ENCODE data around the gene CUL1. TPM values are rescaled to one million over a fixed set of nuclear protein-coding genes. Genes with fewer than 3 reads are reported as not detected.
A peak's percentile ranks its signal among the peaks of the same experiment; 100 is the strongest.

CUL1 gene
- polyA plus RNA-seq, 3 donors: 59.9 to 61.3 (median 60.9) TPM

DNA sequence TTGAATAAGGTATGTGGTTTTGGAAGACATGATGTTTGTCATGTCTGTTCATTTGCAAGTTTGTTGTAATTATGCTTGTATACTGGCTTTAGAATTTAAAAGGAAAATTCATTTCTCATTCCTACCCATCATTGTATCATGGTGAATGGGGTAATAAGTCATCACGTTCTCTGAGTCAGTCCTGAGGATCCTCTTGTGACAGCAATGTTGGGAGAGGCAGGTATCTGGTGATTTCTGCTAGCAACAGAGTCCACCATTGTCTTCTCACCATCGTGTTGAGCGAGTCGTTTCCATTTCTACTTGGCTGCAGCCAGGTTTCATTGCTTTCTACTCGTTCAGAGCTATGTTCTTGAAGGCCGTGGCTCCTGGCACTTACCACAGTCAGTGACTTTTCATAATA, 16.3 kb downstream of the CUL1 start:
- no peak for DNase-seq (ENCODE audit: low read depth in 3 of 3, low spot score in 2 of 3)

DNA sequence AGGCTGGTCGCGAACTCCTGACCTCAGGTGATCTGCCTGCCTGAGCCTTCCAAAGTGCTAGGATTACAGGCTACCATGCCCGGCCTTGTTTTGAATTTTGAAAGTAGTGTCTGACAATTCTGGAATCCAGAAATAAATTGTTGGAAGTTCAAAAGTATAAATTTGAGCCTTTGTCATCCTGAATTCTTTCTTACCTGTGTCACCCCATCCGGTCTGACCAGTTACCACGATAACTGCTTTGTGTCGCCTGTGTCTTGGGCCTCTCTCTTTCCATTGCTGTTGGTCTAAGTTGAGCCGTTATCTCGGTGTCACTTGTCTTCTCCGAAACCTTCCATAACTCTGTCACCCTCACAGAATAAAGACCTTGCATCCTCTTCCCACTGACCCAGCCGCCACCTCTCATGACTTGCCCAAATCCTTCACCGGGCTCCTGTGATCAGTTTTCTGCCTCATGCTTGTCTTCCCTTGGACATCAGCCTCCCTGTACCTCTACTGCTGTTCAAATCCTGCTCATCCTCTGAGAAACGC, 18.6 kb downstream of the CUL1 start:
- no peak for DNase-seq (ENCODE audit: low read depth in 3 of 3, low spot score in 2 of 3)

DNA sequence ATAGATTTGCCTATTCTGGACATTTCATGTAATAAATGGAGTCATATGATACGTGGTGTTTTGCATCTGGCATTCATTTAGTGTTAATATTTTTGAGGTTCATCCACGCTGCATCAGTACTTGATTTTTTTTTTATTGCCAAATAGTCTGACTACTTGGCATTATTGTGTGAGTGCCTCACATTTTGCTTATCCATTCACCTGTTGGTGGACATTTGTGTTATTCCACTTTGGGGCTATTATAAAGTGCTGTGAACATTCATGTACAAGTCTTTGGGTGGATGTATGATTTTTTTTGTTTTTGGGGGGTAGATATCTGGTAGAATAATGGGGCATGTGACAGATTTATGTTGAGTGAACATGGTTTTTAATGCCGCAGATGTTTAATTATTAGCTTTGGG, 19.7 kb downstream of the CUL1 start:
- no peak for DNase-seq (ENCODE audit: low read depth in 3 of 3, low spot score in 2 of 3)

DNA sequence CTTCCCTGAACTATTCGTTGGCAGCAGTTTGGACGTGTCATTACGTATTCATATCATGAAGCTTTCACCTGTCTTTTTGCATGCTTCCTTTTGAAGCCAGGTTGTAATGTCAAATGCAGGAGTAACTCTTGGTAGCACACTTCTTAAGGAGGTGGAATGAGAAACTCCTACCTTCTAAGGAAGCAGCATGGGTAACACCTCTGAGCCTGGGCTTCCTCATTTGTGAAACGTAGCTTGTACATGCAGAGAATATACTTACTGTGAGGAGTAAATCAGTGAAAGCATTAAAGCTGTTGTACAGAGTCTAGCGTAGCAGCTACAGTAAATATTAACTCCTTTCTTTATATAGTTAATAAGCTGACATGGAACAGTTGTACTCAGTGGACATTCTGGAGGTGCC, 21.1 kb downstream of the CUL1 start:
- DNase-seq (ENCODE audit: low read depth in 3 of 3, low spot score in 2 of 3): no peak

DNA sequence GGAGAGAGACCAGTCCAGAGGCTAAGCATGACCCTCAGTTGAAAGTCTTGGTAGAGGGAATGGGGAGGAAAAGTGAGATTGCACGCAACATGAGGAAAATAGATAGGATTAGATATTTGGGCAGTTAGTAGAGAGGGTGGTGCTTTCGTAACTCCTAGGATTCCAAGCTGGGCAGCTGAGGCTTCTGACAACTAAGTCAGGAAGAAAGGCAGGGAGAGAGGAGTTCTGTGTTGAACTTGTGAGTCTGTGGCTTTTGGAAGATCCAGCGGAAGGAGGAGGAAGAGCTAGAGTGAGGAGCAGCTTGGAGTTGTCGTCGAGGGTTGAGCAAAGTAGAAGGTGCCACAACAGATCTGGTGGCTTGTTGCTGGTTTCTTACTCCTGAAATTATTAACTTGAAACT, 21.8 kb downstream of the CUL1 start:
- DNase-seq (ENCODE audit: low read depth in 3 of 3, low spot score in 2 of 3): no peak

GRCh38 chr7:148721390-148721789, 22.7 kb downstream of the CUL1 start:
- no peak for DNase-seq (ENCODE audit: low read depth in 3 of 3, low spot score in 2 of 3)

- DNase-seq (ENCODE audit: low read depth in 3 of 3, low spot score in 2 of 3): no peak
Measured at GRCh38 chr7:148722340-148723165, 23.9 kb downstream of the CUL1 start.

DNA sequence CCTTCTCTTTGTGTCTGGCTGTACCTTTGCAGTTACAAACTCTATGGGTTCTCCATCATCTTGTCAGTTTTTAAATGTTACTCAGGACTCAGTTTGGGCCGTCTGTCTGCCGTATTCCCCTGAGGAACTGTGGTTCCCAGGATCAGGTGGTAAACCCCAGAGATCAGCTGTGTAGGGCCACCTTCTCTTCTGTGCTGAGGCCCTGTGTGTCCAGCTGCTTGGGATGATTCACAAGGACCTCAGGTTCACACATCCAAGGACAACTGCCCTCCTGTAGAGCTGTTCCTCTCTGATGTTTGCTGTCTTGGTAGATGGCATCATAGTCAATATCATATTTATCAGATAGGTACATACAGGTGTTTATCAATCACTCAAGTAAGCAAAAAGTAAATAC, 24.5 kb downstream of the CUL1 start:
- DNase-seq (ENCODE audit: low read depth in 3 of 3, low spot score in 2 of 3): no peak

- DNase-seq (ENCODE audit: low read depth in 3 of 3, low spot score in 2 of 3): no peak
Measured at GRCh38 chr7:148723846-148724245, 25.1 kb downstream of the CUL1 start.

DNA sequence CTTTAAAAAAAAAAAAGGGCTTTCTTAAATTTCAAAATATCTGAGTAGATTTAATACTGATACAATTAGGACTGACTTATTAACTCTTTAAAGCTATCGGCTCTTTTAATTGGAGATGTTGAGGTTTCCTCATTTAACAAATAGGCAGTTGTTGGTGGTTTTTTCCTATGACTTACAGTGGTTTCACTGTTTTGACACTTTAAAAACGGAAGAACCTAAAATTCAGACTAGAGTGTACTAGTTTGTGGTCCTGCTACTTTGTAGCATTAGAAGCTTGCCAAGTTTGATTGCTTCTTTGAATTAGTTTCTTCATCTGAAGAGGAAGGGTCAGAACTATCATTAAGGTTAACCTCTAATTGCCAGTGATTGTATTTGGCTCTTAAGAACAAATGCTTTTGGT, 27.7 kb downstream of the CUL1 start:
- no peak for DNase-seq (ENCODE audit: low read depth in 3 of 3, low spot score in 2 of 3)

DNA sequence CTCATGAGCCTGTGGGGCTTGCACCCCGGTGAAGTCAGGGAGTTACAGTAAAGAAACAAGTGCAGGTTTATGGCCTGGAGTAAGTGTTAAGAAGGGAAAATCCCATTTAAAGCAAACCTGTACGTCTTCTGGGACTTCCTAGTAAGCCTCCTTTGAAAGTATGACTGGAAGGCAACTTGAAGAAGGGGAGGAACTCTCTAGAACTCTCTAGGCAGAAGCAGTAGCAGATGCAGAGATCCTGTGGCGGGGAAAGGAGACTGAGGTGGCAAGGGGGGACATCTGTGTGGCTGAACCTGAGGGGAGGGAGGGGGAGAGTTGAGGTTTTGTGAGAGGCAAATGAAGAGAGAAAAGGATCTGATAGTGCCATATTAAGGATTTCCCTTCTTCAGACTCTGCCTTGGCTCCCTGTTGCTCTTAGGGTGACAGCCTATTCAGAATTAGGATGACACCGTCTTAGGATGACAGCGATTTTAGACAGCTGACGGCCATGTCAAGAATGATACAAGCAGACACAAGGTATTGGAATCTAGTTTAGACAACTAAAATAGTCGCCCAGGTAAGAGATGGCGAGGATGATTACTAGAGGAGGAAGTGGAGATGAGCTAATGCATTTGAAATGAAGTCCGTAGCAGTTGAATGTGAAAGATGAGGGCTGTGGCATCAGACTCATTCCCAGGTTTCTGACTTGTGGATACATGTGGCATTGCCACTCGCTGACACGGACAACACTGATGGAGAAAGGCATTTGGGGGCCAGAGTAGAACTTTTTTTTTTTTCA, 29.0 kb downstream of the CUL1 start:
- DNase-seq (ENCODE audit: low read depth in 3 of 3, low spot score in 2 of 3): no peak

- DNase-seq (ENCODE audit: low read depth in 3 of 3, low spot score in 2 of 3): no peak
Measured at GRCh38 chr7:148729984-148730733, 31.5 kb downstream of the CUL1 start.

DNA sequence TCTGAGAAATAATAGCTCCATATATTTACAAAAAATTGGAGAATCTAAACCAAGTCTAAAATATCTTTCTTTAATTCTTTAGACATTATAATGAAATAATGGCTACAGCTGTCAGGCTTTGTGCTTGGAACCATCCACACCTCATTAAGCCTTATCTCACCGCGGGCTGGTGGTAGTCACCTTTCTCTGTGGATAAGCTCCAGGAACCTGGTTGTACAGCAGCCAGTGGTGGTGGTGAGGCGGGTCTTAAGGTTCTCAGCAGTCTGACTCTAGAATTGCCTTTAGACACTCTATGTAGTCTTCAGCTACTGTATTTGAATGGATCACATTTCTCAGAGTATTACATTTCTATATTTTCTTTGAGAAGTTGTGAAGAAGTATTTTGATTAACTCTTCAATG, 34.2 kb downstream of the CUL1 start:
- DNase-seq (ENCODE audit: low read depth in 3 of 3, low spot score in 2 of 3): no peak

GRCh38 chr7:148733496-148733895, 34.8 kb downstream of the CUL1 start:
- no peak for DNase-seq (ENCODE audit: low read depth in 3 of 3, low spot score in 2 of 3)

- no peak for DNase-seq (ENCODE audit: low read depth in 3 of 3, low spot score in 2 of 3)
Measured at GRCh38 chr7:148735141-148735540, 36.4 kb downstream of the CUL1 start.

GRCh38 chr7:148735967-148736366, 37.3 kb downstream of the CUL1 start:
- DNase-seq (ENCODE audit: low read depth in 3 of 3, low spot score in 2 of 3): no peak

GRCh38 chr7:148738737-148739535, 40.2 kb downstream of the CUL1 start:
- DNase-seq (ENCODE audit: low read depth in 3 of 3, low spot score in 2 of 3): no peak

GRCh38 chr7:148746135-148746534, 47.4 kb downstream of the CUL1 start:
- DNase-seq (ENCODE audit: low read depth in 3 of 3, low spot score in 2 of 3): no peak

- peak in 1 of 3 donors; percentile 13 for DNase-seq (ENCODE audit: low read depth in 3 of 3, low spot score in 2 of 3)
Measured at GRCh38 chr7:148747274-148747673, 48.6 kb downstream of the CUL1 start.
